Renal cortical epithelial cell (primary cell): Measurements from ENCODE around the gene RBM39. TPM values are rescaled to one million over a fixed set of nuclear protein-coding genes. Genes with fewer than 3 reads are reported as not detected.
A peak's percentile ranks its signal among the peaks of the same experiment; 100 is the strongest.

Experiments
- DNase-seq: peaks from one replicate; pipeline ENCODE4 v3.0.0-alpha.2; 2011; ENCODE audit warnings: low read depth
- total RNA-seq: library from RNA; depleted of rRNA; stranded (reverse); fragments of >200 nt; gene quantifications from 2 replicates; pipeline ENCODE4 v1.2.3, GENCODE V29; 2014

Gene RBM39
- total RNA-seq, 1 donor from 2014 or later = 322 TPM

GRCh38 chr20:35674921-35675320 lies 67.1 kb downstream of the RBM39 start:
- DNase-seq = no peak

GRCh38 chr20:35673884-35674283 lies 68.2 kb downstream of the RBM39 start:
- DNase-seq = no peak

GRCh38 chr20:35669681-35670080 lies 72.4 kb downstream of the RBM39 start:
- no peak for DNase-seq

GRCh38 chr20:35669221-35669620 lies 72.8 kb downstream of the RBM39 start:
- DNase-seq = no peak

GRCh38 chr20:35665949-35666288 lies 76.1 kb downstream of the RBM39 start:
- DNase-seq = no peak

GRCh38 chr20:35664466-35665206 lies 77.4 kb downstream of the RBM39 start, which contains the start of the genes CPNE1 and RBM12:
CPNE1 (minus strand) TSS chr20:35664900; CDS start chr20:35632923, 31,977 bp downstream.
RBM12 (minus strand) TSS chr20:35664900; CDS start chr20:35655322, 9,578 bp downstream.
- peak; percentile 84 for DNase-seq

GRCh38 chr20:35663516-35664465 lies 78.3 kb downstream of the RBM39 start:
- peak; percentile 27 for DNase-seq

GRCh38 chr20:35662551-35662950 lies 79.5 kb downstream of the RBM39 start:
- DNase-seq = no peak

GRCh38 chr20:35661908-35662307 lies 80.2 kb downstream of the RBM39 start:
- no peak for DNase-seq

GRCh38 chr20:35661053-35661452 lies 81.0 kb downstream of the RBM39 start:
- peak; percentile 68 for DNase-seq

- DNase-seq = no peak
These were observed 81.7 kb downstream of the RBM39 start for GRCh38 chr20:35660122-35660937.

- DNase-seq = no peak
These were observed 84.8 kb downstream of the RBM39 start for GRCh38 chr20:35657271-35657670.

- DNase-seq = no peak
These were observed 87.6 kb downstream of the RBM39 start for GRCh38 chr20:35654415-35654814.

- DNase-seq = no peak
These were observed 88.2 kb downstream of the RBM39 start for GRCh38 chr20:35653893-35654292.

Other genes with a start within 250 kb of the RBM39 start
- gene C20orf173, start 212.6 kb downstream of the RBM39 start, total RNA-seq = not detected in 2 replicates
- 477 and 539 TPM in 2 replicates for gene ERGIC3, start 200.2 kb downstream of the RBM39 start, total RNA-seq
- gene SPAG4, start 126.4 kb downstream of the RBM39 start, total RNA-seq = 13.8 and 37.0 TPM in 2 replicates
- gene CPNE1, start 77.4 kb downstream of the RBM39 start, total RNA-seq = 73.1 and 119 TPM in 2 replicates
- gene RBM12, start 77.4 kb downstream of the RBM39 start, total RNA-seq = 55.6 and 59.0 TPM in 2 replicates
- gene NFS1, start 42.9 kb downstream of the RBM39 start, total RNA-seq = 37.7 and 53.9 TPM in 2 replicates
- gene ROMO1, start 42.9 kb downstream of the RBM39 start, total RNA-seq = 86.9 and 420 TPM in 2 replicates
- gene PHF20, start 29.8 kb upstream of the RBM39 start, total RNA-seq = 20.0 and 58.4 TPM in 2 replicates
- gene SCAND1, start 212.2 kb upstream of the RBM39 start, total RNA-seq = 34.9 and 86.8 TPM in 2 replicates
- gene CNBD2, start 226.3 kb upstream of the RBM39 start, total RNA-seq = 1.2 and 3.6 TPM in 2 replicates